Right atrium auricular region (tissue), 2 donors: Measurements from ENCODE around the gene TSN. TPM values are rescaled to one million over a fixed set of nuclear protein-coding genes. Genes with fewer than 3 reads are reported as not detected.

Source experiments
- DNase-seq: peaks from one replicate; pipeline ENCODE4 v3.0.0-alpha.2; 2019; ENCODE audit warnings: low spot score
- H3K27ac ChIP-seq, 2 donors: fragments of 200-600 bp; sonication (generic); 1 replicate in 1 of 2; 2 replicates in 1 of 2; pipeline ENCODE4 v1.5.1; 2016 to 2019
- H3K27me3 ChIP-seq, 2 donors: fragments of 200-600 bp; sonication (generic); one replicate each; pipeline versions ENCODE4 v1.5.1 to v1.6.0; 2017 to 2019
- H3K36me3 ChIP-seq: fragments of 200-600 bp; sonication (generic); one replicate; pipeline ENCODE4 v1.5.1; 2016
- H3K4me1 ChIP-seq, 2 donors: fragments of 200-600 bp; sonication (generic); one replicate each; pipeline versions ENCODE4 v1.5.1 to v1.6.0; 2017 to 2019
- H3K4me3 ChIP-seq, 2 donors: fragments of 200-600 bp; sonication (generic); 1 replicate in 1 of 2; 2 replicates in 1 of 2; pipeline ENCODE4 v1.5.1; 2017 to 2019; ENCODE audit warnings: mild to moderate bottlenecking in 1 of 2, moderate library complexity in 1 of 2
- H3K9me3 ChIP-seq, 2 donors: fragments of 200-600 bp; sonication (generic); one replicate each; pipeline ENCODE4 v1.5.1; 2019
- total RNA-seq, 2 donors: library from RNA; depleted of rRNA; stranded (reverse); fragments of >200 nt; gene quantifications; one replicate each; pipeline ENCODE4 v1.1.0, GENCODE V29; 2016
- TF ChIP-seq, protein P1 (sequence below), 2 donors: fragments of 200-600 bp; sonication (generic); IDR thresholded peaks; one replicate each; pipeline ENCODE4 v1.5.1; 2019; ENCODE audit warnings: antibody characterized with exemption in 2 of 2

The TSN gene
- total RNA-seq, 2 donors from 2014 or later: 22.4 to 30.9 TPM

DNA sequence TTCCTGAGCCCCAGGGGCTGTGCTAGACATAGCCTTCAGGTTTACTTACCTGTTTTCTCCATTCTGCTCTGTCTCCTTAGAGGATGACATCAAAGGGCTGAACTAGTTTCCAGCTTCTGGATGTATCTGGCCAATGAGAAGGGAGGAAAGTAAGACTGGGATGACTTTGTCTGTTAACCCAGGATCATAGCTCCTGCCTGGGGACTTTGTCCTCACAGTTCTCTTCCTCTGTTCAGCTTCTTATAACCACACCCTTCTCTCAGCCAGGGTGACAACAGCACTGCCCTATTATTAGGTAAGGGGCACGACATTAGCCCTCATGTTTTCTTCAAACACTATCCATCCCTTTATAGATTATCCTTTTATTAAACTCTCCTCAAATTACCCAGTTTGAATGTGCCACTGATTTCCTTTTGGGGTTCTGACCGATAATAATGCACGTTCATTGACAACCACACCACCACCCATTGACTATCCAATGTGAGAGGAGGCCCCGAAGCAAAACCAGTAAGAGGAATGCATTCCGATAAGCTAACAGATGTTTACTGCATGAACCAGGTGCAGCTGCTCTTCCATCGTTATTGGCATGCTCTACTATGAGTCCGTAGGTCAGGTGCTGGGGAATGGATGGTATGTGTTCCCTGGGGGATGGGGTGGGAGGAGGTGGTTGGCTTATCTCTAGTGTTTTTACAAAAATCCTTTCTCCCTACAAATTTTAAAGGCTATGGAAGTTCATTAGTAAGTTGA, 23.5 kb downstream of the TSN start:
- no peaks in the 10 kb centered on the region for H3K27me3 ChIP-seq
- no peak overlapping the region for H3K27ac ChIP-seq
- TF ChIP-seq, protein P1, sequence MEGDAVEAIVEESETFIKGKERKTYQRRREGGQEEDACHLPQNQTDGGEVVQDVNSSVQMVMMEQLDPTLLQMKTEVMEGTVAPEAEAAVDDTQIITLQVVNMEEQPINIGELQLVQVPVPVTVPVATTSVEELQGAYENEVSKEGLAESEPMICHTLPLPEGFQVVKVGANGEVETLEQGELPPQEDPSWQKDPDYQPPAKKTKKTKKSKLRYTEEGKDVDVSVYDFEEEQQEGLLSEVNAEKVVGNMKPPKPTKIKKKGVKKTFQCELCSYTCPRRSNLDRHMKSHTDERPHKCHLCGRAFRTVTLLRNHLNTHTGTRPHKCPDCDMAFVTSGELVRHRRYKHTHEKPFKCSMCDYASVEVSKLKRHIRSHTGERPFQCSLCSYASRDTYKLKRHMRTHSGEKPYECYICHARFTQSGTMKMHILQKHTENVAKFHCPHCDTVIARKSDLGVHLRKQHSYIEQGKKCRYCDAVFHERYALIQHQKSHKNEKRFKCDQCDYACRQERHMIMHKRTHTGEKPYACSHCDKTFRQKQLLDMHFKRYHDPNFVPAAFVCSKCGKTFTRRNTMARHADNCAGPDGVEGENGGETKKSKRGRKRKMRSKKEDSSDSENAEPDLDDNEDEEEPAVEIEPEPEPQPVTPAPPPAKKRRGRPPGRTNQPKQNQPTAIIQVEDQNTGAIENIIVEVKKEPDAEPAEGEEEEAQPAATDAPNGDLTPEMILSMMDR (IDR thresholded peaks at IDR 0.05): no peak
- H3K9me3 ChIP-seq: no peaks in the 10 kb centered on the region
- no peaks in the 10 kb centered on the region for H3K4me1 ChIP-seq
- no peak overlapping the region for H3K4me3 ChIP-seq
- H3K36me3 ChIP-seq: no peaks in the 10 kb centered on the region
- DNase-seq: no peak

DNA sequence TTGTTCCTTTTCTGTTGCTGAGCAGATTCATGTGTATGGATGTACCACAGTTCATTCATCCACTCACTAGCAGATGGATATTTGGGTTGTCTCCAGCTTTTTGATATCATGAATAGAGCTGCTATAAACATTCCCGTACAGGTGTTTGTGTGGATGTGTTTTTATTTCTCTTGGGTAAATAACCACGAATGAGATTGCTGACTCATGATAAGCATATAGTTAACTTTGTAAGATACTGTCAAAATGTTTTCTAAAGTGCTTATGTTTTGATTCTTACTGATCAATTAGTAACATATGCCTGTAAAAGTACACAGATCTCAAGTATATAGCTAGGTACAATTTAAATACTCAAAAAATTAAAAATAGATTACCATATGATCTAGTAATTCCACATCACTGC, 27.7 kb downstream of the TSN start:
- no peak for DNase-seq
- Histone ChIP-seq H3K36me3 (no peaks in the 10 kb centered on the region), H3K27ac (no peak overlapping the region), H3K4me3 (no peak overlapping the region), H3K27me3 (no peaks in the 10 kb centered on the region), H3K4me1 (no peaks in the 10 kb centered on the region), H3K9me3 (peaks cover 0 to 1% of the 10 kb centered on the region in 2 donors)
- TF ChIP-seq, protein P1 (IDR thresholded peaks at IDR 0.05): no peak

DNA sequence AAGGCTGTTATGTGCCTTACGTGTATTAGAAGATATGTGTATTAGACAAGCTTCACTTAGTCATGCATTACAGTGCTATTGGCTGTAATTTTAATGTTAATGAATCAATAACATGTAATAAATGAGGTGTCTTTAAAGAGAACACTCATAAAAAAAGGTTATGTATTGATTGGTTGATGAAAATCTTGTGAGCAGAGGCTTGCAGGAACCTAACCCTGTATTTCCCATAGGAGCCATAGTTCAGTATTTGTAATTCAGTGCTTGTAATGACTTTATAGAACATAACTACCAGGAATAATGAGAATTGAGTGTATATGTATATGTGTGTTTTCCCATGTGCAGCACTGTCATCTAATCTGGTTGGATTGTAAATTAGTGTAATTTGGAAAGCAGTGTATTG, 33.2 kb downstream of the TSN start:
- no peak overlapping the region for H3K27ac ChIP-seq
- H3K27me3 ChIP-seq: no peaks in the 10 kb centered on the region
- DNase-seq: no peak
- TF ChIP-seq, protein P1 (IDR thresholded peaks at IDR 0.05): no peak
- H3K9me3 ChIP-seq: peaks cover 0 to 10% of the 10 kb centered on the region in 2 donors
- H3K4me3 ChIP-seq: no peak overlapping the region
- H3K36me3 ChIP-seq: no peaks in the 10 kb centered on the region
- H3K4me1 ChIP-seq: no peaks in the 10 kb centered on the region

DNA sequence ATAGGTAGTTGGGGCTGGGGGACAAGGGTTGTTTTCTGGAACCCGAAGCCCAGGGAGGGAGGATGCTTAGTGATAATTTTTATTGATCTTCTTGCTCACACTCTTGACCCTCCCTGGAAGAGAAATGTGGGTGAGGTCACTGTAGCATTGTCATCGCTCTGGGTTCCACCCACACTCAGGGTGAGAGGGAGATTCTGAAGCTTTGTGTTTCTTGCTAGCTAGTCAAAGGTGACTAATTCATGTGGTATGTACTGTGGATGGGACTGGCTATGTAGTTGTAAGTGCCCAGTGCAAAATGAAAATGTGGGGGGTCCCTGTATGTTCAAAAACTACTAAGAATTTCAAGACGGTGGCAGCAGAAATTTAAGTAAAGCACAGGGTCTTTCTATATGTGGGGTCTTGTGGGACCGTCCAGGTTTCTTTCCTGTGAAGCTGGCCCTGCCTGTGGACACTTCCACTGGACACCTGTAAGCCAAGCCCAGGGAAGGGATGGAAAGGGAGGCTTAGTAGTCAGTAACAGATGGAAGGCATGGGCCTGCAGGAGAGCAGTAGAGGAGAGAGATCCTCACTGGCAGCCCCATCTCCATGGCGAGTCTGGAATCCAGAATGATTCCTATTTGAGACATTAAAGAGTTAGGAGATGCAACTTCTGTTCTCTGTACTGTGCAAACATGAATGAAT, 35.0 kb downstream of the TSN start:
- peak; percentile 26 for DNase-seq
- Histone ChIP-seq H3K9me3 (peaks cover 0 to 10% of the 10 kb centered on the region in 2 donors), H3K4me3 (no peak overlapping the region), H3K36me3 (no peaks in the 10 kb centered on the region), H3K27ac (no peak overlapping the region), H3K27me3 (no peaks in the 10 kb centered on the region), H3K4me1 (no peaks in the 10 kb centered on the region)
- TF ChIP-seq, protein P1 (IDR thresholded peaks at IDR 0.05): no peak

DNA sequence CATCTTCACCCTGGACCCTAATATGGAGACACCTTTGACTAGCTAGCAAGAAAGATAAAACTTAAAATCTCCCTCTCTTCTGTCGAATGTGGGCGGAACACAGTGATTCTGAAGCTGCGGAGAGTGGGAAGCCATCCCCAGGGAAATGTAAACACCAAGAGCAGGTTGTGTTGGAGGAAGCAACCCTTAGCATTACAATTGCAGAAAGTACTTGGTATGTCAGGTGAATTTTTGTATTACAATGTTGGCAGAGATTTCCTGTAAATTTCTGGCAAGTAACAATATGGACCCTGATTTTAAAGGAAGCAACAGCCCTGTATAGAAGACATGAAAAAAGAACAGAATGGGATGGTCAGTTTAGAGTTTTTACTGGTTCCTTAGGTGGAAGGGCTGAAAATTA, 35.8 kb downstream of the TSN start:
- H3K27me3 ChIP-seq: no peaks in the 10 kb centered on the region
- no peaks in the 10 kb centered on the region for H3K4me1 ChIP-seq
- no peaks in the 10 kb centered on the region for H3K36me3 ChIP-seq
- no peak for DNase-seq
- TF ChIP-seq, protein P1 (IDR thresholded peaks at IDR 0.05): no peak
- H3K9me3 ChIP-seq: peaks cover 0 to 10% of the 10 kb centered on the region in 2 donors
- no peak overlapping the region for H3K4me3 ChIP-seq
- no peak overlapping the region for H3K27ac ChIP-seq
